HG03280 (cell line): Measurements from ENCODE around the gene ZNF248.
"Not testable (repeated sequence)": the region's sequence is repeated elsewhere in the genome, so short reads cannot be mapped to it uniquely, and the experiment has no call there.

Experiments used
- ATAC-seq: cut with Tn5 transposase; IDR thresholded peaks from one replicate; pipeline ENCODE4 v1.9.1; 2021; ENCODE audit warnings: mild to moderate bottlenecking, moderate library complexity; ENCODE audit not compliant: unreplicated experiment

ZNF248 gene

DNA sequence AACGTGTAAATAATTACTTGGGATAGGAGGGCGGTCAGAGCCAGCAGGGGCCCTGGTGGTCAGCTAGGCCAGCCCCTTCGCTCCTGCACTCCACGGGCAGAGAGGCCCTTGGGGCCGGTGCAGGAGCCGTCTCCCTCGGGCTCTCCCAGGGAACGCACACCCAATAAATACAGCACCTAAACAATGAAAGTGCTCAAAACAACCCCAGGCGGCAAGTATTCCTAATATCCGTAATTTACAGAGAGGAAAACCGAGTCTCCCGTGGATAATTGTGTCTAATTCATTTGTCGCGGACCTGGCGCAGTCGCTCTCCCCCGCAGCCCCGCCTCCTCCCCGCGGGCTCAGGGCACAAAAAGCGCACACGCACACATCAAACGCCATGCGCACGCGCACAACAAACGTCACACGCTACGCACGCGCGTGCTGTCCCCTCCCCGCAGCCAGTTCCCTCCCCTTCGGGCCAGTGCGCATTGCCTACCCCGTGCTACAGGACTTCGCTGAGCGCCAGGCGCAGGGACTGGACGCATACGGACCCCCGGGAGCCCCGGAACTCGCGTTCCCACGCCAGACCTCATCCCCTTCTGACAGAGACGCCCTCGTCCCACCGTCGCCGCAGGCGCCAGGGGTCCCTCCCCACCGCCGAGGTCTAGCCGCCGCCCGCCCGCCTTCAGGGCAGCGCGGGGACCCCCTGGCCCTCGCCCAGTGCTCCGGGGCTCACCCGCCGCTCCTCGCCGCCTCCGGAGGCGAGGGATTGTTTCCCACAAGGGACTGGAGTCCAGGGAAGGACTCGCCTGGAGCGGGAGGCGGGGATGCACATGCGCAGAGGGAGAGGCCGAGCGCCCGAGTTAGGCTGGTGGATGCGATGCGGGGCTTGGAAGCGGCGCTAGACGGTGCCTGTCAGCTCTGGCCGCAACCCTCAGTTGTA, at the start of gene ZNF248:
TSS of gene ZNF248 (minus strand) at position 324 of the 925 bp plus-strand sequence. CDS start 1,300 bp downstream, outside the sequence.
- ATAC-seq = peak; percentile 94

DNA sequence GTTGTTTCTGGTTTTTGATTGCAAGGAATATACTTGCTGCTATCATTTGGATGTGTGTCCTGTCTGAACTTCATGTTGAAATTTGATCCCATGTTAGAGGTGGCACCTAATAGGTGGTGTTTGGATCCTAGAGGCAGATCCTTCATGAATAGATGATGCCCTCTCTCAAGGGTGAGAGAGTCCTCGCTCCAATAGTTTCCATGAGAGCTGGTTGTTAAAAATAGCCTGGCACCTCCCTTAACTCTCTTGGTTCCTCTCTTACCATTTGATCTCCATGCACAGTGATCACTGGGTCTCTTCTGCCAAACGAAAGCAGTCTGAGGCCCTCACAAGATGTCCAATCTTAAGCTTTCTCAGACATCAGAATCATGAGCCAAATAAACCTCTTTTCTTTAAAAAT, 49.0 kb upstream of the ZNF248 start:
- ATAC-seq = no peak

DNA sequence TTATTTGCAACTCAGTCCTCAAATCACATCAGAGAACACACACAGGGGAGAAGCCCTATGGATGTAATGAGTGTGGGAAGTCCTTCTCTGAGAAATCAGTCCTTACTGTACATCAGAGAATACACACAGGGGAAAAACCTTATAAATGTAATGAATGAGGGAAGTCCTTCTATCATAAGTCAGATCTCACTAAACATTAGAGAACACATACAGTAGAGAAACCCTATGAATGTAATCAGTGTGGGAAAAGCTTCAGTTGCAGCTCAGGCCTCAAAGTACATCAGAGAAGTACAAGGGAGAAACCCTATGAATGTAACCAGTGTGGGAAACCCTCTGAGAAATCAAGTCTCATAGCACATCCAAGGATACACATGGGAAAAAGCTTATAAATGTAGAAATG, 39.0 kb upstream of the ZNF248 start:
- no peak for ATAC-seq

DNA sequence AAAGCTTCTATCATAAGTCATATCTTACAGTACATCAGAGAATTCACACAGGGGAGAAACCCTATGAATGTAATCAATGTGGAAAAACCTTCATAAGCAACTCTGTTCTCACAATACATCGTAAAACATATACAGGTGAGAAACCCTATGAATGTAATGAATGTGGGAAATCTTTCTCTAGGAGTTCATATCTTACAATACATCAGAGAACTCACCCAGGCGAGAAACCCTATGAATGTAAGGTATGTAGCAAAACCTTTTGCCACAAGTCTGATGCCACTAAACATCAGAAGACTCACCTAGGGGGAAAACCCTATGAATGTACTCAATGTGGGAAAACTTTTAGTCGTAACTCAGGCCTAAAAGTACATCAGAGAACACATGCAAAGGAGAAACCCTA, 38.3 kb upstream of the ZNF248 start:
- ATAC-seq = no peak

DNA sequence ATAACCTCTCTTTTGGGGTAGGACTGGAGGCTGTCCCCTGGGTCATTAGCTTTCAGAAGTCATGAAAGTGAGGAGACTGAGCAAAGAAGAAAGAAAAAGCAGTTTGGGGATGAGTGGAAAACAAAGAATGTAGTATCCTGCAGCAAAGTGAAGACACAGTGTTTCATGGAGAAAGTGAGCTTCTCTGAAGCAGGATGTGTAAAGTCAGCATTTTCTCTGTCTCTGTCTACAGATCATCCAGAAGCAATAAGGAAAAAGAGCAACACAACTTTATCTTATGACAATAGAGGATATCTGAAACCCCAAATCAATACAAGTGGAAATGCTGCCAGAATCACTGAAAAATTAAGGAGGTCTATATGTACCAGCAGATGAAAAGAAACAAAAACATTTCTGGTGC, 28.4 kb upstream of the ZNF248 start:
- ATAC-seq = no peak

DNA sequence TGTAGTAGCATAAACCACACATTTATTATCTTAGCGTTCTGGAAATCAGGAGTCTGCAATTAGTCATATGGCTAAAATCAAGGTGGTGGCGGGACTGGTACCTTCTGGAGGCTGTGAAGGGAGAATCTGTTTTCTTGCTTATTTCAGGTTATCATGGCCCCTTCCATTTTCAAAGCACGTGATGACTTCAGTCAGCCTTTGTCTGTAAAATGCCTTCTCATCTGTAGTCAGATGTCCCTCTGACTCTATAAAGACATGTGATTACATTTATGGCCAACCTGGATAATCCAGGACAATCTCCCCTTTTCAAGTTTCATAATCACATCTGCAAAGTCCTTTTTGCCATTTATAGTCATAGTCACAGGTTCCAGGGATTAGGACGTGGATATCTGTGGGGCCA, 15.5 kb upstream of the ZNF248 start:
- ATAC-seq = no peak

DNA sequence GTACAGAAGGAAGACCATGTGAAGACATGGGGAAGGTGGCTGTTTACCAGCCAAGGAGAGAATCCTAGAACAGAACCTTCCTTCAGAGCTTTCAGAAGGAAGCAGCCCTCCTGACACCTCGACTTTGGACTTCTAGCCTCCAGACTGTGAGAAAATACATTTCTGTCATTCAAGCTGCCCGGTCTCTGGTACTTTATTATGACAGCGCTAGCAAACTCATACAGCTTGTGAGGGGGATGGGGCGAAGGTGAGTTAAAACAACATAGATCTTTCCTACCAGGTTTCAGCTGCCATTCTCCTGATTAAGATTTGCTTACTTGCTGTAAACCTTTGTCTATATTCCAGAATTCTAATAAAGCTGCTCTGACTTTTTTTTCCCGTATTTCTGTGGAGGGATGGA, 14.9 kb upstream of the ZNF248 start:
- no peak for ATAC-seq

DNA sequence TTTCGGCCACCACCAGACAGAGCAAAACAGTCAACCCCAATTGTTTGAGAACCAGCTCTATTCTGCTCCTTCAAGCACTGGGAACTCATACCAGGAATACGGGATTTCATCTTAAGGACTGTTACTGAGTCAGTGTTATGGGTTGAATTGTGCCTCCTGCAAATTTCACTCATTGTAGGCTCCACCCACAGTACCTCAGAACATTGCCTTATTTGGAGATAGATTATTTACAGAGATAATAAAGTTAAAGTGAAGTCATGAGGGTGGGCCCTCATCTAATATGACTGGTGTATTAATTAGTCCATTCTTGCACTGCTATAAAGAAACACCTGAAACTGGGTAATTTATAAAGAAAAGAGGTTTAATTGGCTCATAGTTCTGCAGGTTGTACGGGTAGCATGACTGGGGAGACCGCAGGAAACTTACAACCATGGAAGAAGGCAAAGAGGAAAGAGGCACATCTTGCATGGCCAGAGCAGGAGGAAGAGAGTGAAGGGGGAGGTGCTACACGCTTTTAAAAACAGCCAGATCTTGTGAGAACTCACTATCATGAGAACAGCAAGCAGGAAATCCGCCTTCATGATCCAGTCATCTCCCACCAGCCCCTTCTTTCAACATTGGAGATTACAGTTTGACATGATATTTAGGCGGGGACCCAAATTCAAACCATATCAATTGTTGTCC, 14.3 kb upstream of the ZNF248 start:
- no peak for ATAC-seq

DNA sequence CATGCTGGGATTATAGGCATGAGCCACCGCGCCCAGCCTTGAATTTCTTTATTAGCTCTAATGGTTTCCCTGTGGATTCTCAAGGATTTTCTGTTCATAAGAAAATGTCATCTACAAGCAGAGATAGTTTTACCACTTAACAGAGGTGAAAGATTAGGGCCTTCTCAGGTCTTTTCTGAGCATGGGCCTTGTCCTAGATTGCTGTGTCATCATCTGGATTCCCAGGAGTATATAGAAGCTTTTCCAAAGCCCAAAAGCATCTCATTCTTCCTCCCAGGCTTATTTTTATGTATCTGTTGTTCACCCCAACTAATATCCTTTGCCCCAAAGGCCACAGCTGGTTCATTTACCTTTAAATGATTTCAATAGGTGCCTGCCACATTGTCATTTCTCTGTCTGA, 13.7 kb upstream of the ZNF248 start:
- no peak for ATAC-seq

DNA sequence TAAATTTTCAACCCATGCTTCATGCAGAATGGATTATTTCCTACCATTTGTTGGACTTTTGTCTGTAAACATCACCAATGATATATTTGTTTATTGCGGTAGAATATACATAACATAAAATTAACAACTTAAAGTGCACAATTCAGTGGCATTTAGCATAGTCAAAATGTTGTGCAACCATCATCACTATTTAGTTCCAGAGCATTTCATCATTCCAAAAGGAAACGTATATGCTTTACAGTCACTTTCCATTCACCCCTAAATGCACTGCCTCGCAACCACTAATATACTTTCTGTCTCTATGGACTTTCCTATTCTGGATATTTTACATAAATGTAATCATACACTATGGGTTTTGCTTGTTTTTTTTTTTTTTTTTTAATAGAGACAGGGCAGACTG, 11.4 kb upstream of the ZNF248 start:
- ATAC-seq = no peak

DNA sequence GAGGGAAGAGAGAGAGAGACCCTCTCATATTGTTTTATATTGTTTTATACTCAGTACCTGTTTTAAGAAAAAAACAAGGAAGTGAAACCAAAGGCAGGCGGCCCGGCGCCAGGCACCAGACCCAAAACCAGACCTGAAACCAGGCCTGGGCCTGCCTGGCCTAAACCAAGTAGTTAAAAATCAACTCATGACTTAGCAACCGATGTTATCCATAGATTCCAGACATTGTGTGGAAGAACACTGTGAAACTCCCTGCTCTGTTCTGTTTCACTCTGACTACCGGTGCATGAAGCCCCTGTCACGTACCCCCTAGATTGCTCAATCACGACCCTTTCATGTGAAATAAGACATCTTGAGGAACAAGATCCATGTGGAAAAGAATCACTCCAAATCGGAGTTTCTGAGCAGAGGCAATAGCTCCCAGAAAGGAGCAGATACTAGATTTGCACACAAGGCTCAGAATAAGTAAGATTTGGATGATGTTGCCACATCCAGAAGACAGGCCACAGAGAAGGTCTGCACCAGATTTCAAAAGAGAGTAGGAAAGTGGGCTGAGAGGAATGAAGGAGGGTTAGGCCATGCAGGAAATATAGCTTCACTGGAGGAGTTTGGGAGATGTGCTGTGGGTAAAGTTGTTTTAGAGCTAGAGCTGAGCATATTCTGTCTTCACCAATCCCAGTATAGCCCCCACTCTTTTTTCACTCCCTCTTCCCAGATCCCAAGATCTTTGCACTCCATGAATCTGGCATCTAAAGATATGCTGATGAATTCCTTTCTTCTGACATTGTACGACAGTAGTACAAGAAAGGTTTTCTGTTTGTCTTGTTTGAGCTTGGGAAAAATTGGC, 8.8 kb upstream of the ZNF248 start:
- ATAC-seq = peak; percentile 49

DNA sequence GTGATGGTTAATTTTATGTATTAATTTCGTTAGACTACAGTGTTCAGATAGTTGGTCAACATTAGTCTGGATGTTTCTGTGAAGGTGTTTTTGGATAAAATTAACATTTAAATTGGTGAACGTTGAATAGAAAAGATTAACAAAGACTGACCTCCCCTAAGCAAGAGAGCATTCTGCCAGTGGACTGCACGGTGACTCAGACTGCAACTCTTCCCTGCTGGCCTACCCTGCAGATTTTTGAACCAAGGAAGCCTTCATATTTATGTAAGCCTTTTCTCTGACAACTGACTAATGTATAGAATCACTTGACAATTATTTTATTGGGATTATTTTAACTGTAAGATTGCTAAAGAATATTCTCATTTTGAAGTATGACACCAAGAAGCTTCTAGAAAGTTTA, 7.9 kb upstream of the ZNF248 start:
- no peak for ATAC-seq

DNA sequence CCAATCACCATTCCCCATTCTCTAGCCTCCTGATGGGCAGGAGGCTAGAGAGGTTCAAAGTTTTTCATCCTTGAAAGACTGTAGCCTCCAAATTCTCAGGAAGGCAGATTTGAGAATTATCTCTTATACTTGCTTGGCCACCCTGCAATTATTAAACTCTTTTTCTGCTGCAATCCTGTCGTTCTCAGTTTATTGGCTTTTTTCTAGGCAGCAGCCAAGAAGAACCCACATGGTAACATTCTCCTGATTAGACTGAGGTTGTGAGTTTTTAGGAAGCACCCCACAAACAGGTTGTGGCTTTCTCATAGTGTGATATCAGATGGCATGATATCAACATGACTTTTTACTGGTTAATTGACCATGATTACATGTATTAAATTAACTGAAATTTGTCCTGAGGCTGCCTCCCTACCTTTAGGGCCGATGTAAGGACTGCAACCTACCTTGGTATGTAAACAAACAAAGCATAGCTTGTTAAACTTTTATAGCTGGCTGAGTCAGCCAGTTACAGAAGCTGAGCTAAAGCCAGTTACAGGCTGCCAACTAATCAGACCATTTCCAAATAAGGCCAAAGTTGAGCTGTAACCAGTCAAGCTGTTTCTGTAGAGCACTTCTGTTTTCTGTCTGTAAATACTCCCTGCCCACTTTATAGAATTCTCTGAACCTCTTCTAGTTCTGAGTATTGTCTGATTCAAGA, 3.2 kb upstream of the ZNF248 start:
- no peak for ATAC-seq

DNA sequence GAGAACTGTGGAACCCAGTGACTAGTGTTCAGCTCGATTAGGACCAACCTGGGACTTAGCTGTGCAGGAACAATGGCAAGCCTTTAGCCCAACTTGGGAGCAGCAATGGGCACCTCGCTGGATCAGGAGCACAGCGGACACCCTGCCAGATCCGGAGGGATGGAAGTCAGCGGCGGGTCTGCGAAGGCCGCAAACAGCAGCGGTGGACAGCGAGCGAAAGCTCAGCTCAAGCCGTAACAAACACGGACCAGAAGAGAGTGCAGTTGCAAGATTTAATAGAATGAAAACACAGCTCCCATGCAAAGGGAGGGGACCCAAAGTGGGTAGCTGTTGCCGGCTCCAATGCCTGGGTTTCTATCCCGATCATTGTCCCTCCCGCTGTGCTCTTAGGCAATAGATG, 1.9 kb upstream of the ZNF248 start:
- ATAC-seq = not testable (repeated sequence)

DNA sequence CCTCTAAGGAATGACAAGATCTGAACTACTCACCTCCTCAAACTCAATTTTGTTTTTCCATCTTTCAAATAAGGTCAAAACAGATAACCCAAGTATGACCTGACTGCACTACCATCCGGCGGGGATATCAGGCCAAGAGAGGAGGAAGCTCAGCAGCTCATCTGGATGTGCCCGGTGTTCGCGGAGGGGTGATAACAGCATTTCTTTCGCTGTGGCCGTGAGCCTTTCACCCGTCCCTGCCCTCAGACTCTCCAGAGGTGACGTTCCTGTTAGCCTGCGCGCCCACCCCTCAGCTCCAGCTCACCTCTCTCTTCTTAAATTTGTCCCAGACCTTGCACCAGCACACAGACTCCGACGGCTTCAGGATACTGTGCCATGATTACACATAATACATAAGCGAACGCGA, 526 bp downstream of the ZNF248 start:
- peak; percentile 11 for ATAC-seq

DNA sequence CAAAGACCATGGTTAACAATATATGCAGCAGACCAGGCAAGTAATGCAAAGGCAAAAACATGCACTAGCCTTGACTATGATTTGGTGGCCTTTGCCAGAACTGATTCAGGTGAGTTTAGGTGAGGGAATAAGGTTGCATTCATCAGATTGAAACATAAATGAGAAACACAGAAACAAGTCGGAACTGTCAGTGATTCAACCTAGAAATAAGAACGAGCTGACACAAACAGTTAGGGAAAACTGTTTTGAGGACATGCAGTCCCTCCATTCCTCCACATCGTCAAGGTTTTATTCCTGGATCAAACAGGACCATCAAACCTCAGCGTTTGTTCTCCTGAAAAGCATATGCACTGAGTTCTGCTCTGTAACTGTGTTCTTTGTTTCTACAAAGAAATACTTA, 1.8 kb downstream of the ZNF248 start:
- ATAC-seq = no peak

DNA sequence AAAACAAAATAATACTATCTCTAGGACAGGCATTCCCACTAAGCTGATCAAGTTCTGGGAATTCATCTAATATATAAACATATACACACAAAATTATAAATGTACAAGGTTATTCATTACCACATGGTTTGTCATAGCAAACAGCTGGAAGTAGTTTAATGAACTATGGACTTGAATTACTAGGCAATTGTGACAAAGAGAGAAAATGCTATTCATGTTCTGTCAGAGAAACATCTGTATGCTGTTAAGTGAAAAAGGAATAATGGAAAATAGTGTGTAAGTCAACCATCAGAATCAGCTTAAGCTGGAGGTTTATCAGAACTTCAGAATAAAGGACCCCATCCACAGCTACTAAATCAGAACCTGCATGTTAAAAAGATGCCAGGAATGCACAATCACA, 2.8 kb downstream of the ZNF248 start:
- no peak for ATAC-seq

DNA sequence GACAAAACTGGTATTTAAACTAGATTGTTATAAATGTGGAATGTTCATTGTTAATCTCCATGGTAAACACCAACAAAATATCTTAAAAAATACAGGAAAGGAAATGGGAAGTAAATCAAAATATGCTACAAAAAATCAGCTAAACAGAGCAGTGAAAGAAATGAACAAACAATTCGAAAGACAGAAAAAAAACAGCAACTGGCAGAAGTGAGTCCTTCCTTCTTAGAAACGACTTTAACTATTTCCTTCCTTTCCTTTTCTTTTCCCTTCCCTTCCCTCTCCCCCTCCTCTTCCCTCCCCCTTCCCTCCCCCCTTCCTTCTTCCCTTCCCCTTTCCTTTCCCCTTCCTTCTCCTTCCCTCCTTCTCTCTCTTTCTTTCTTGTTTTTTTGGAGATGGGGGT, 12.8 kb downstream of the ZNF248 start:
- no peak for ATAC-seq

DNA sequence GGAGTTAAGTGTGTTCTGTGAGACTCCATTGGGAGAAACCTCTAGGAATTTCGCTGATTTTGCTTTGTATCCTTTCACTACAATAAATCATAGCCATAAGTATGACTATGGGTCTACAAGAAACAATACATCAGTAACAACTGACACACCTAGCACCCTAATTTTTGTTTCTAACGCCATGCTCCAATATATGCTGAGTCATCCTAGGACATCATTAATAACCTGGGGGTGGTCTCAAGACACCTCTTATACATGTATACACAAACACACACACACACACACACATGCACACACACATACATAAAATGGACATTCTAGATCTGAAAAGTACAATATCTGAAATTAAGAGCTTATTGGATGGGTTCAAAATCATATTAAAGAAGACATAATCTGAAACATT, 18.2 kb downstream of the ZNF248 start:
- no peak for ATAC-seq

DNA sequence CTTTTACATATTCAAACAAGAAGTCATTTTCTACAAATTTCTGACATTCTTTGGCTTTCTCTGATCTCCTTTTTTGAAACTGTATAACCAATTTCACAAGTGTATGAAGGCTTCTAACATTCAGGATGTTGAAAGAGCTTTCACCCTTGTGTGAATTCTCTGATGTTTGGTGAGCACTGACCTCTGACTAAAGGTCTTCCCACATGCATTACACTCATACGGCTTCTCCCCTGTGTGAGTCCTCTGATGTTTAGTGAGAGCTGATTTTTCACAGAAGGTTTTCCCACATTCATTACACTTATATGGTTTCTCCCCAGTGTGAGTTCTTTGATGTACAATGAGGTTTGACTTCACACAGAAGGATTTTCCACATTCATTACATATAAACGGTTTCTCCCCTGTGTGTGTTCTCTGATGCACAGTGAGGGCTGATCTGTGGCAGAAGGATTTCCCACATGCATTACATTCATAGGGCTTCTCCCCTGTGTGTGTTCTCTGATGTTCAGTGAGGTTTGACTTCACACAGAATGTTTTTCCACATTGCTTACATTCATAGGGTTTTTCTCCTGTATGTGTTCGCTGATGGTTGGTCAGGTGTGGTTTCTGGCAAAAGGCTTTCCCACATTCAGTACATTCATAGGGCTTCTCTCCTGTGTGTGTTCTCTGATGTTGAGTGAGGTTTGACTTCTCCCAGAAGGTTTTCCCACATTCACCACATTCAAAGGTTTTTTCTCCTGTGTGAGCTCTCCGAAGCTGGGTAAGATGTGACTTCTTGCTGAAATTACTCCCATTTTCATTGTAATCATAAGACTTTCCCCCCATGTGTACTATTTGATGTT, 25.7 kb downstream of the ZNF248 start:
- no peak for ATAC-seq
